Mesodermal cell (in vitro differentiated cells): ENCODE measurements around the gene SELENOM.

Experiments
- H3K27ac ChIP-seq: 2 replicates; pipeline ENCODE4 v1.7.0; 2013; ENCODE audit warnings: mild to moderate bottlenecking, low read depth, low read length, moderate library complexity; ENCODE audit not compliant: severe bottlenecking
- H3K36me3 ChIP-seq: 2 replicates; pipeline ENCODE4 v1.7.1; 2013; ENCODE audit warnings: mild to moderate bottlenecking, low read length, moderate library complexity; ENCODE audit not compliant: control insufficient read depth, insufficient read depth
- H3K4me1 ChIP-seq: one replicate; pipeline ENCODE4 v1.7.1; 2013; ENCODE audit warnings: mild to moderate bottlenecking, low read length; ENCODE audit not compliant: insufficient read depth, control insufficient read depth, poor library complexity, severe bottlenecking
- H3K4me3 ChIP-seq: 2 replicates; pipeline ENCODE4 v1.7.0; 2013; ENCODE audit warnings: low read length, control low read depth, mild to moderate bottlenecking; ENCODE audit not compliant: insufficient read depth, poor library complexity, severe bottlenecking; ENCODE audit errors: extremely low read depth
- H3K9me3 ChIP-seq: 2 replicates; pipeline ENCODE4 v1.7.1; 2013; ENCODE audit warnings: mild to moderate bottlenecking, low read length, moderate library complexity; ENCODE audit not compliant: control insufficient read depth
- WGBS, 2 experiments: methylation state at CpG; one replicate each; pipeline ENCODE4 v1.1.5; 2013; ENCODE audit warnings: missing lambda C conversion rate in 2 of 2; ENCODE audit not compliant: insufficient coverage in 2 of 2; 5-methylcytosine and 5-hydroxymethylcytosine counted together

Gene SELENOM

GRCh38 chr22:31142285-31142684 lies 34.9 kb upstream of the SELENOM start:
- H3K27ac ChIP-seq: no peak overlapping the region
- WGBS, 2 experiments: 74 to 85% methylated on average over 2 to 3 of the region's 4 CpGs

GRCh38 chr22:31141551-31141950 lies 34.2 kb upstream of the SELENOM start:
- Histone ChIP-seq H3K4me1 (peaks cover 4% of the 10 kb centered on the region), H3K4me3 (no peak overlapping the region), H3K27ac (no peak overlapping the region), H3K9me3 (no peaks in the 10 kb centered on the region), H3K36me3 (no peaks in the 10 kb centered on the region)
- WGBS, 2 experiments: 91 to 95% methylated on average over 2 of the region's 2 CpGs

More at GRCh38 chr22:31142285-31142684, 34.9 kb upstream of the SELENOM start:
- Histone ChIP-seq H3K36me3 (no peaks in the 10 kb centered on the region), H3K4me1 (peaks cover 4% of the 10 kb centered on the region), H3K9me3 (peaks cover 2% of the 10 kb centered on the region), H3K4me3 (no peak overlapping the region)

GRCh38 chr22:31140746-31141145 lies 33.4 kb upstream of the SELENOM start:
- H3K27ac ChIP-seq: no peak overlapping the region
- 94 to 96% methylated on average over 2 to 4 of the region's 5 CpGs for WGBS, 2 experiments
- H3K9me3 ChIP-seq: no peaks in the 10 kb centered on the region
- no peak overlapping the region for H3K4me3 ChIP-seq
- H3K4me1 ChIP-seq: peaks cover 4% of the 10 kb centered on the region
- H3K36me3 ChIP-seq: no peaks in the 10 kb centered on the region

- Histone ChIP-seq H3K36me3 (no peaks in the 10 kb centered on the region), H3K9me3 (no peaks in the 10 kb centered on the region), H3K4me1 (peaks cover 4% of the 10 kb centered on the region), H3K4me3 (peak within 1 kb of the TSS; percentile 19), H3K27ac (no peak within 1 kb of the TSS)
- 20 to 24% methylated on average over 17 to 24 of the region's 24 CpGs for WGBS, 2 experiments
Measured at GRCh38 chr22:31139866-31140716, 32.7 kb upstream of the SELENOM start, which contains the start of gene PLA2G3. Gene PLA2G3 (minus strand): TSS chr22:31140508. CDS start chr22:31140354, 154 bp downstream.

GRCh38 chr22:31139066-31139465 lies 31.7 kb upstream of the SELENOM start:
- peaks cover 4% of the 10 kb centered on the region for H3K36me3 ChIP-seq
- no peaks in the 10 kb centered on the region for H3K9me3 ChIP-seq
- WGBS, 2 experiments: 69% methylated on average over 2 of the region's 3 CpGs; no CpG with 5 or more reads in 1 of the 2 experiments
- peaks cover 4% of the 10 kb centered on the region for H3K4me1 ChIP-seq
- H3K27ac ChIP-seq: no peak overlapping the region
- H3K4me3 ChIP-seq: no peak overlapping the region

GRCh38 chr22:31138126-31138525 lies 30.8 kb upstream of the SELENOM start:
- 81 to 90% methylated on average over 5 to 9 of the region's 10 CpGs for WGBS, 2 experiments
- no peak overlapping the region for H3K27ac ChIP-seq
- no peak overlapping the region for H3K4me3 ChIP-seq
- peaks cover 4% of the 10 kb centered on the region for H3K36me3 ChIP-seq
- peaks cover 4% of the 10 kb centered on the region for H3K4me1 ChIP-seq
- H3K9me3 ChIP-seq: no peaks in the 10 kb centered on the region

GRCh38 chr22:31137721-31138120 lies 30.4 kb upstream of the SELENOM start:
- 89 to 93% methylated on average over 6 to 7 of the region's 10 CpGs for WGBS, 2 experiments
- Histone ChIP-seq H3K4me1 (peaks cover 4% of the 10 kb centered on the region), H3K27ac (no peak overlapping the region), H3K36me3 (peaks cover 4% of the 10 kb centered on the region), H3K4me3 (no peak overlapping the region), H3K9me3 (no peaks in the 10 kb centered on the region)

- Histone ChIP-seq H3K4me1 (peaks cover 4% of the 10 kb centered on the region), H3K9me3 (no peaks in the 10 kb centered on the region), H3K4me3 (no peak overlapping the region), H3K36me3 (peaks cover 4% of the 10 kb centered on the region), H3K27ac (no peak overlapping the region)
- 93 to 96% methylated on average over 10 to 12 of the region's 16 CpGs for WGBS, 2 experiments
Measured at GRCh38 chr22:31136711-31137110, 29.3 kb upstream of the SELENOM start.

- H3K27ac ChIP-seq: no peak overlapping the region
- 92 to 97% methylated on average over 8 to 9 of the region's 9 CpGs for WGBS, 2 experiments
- H3K9me3 ChIP-seq: no peaks in the 10 kb centered on the region
- peaks cover 4% of the 10 kb centered on the region for H3K4me1 ChIP-seq
- peaks cover 4% of the 10 kb centered on the region for H3K36me3 ChIP-seq
- H3K4me3 ChIP-seq: no peak overlapping the region
Measured at GRCh38 chr22:31136155-31136554, 28.8 kb upstream of the SELENOM start.

- Histone ChIP-seq H3K27ac (no peak overlapping the region), H3K4me1 (peaks cover 3% of the 10 kb centered on the region), H3K4me3 (no peak overlapping the region), H3K36me3 (peaks cover 4% of the 10 kb centered on the region), H3K9me3 (no peaks in the 10 kb centered on the region)
- WGBS, 2 experiments: 92 to 97% methylated on average over 3 to 5 of the region's 6 CpGs
Measured at GRCh38 chr22:31135706-31136105, 28.3 kb upstream of the SELENOM start.

GRCh38 chr22:31134688-31135087 lies 27.3 kb upstream of the SELENOM start:
- H3K36me3 ChIP-seq: peaks cover 4% of the 10 kb centered on the region
- WGBS, 2 experiments: 80% methylated on average over 1 of the region's 4 CpGs; no CpG with 5 or more reads in 1 of the 2 experiments

More at GRCh38 chr22:31134688-31135087, 27.3 kb upstream of the SELENOM start:
- no peaks in the 10 kb centered on the region for H3K4me1 ChIP-seq
- H3K9me3 ChIP-seq: no peaks in the 10 kb centered on the region
- no peak overlapping the region for H3K27ac ChIP-seq
- no peak overlapping the region for H3K4me3 ChIP-seq
